Breast epithelium (tissue), 4 donors: ENCODE measurements around the gene NME7. TPM values are rescaled to one million over a fixed set of nuclear protein-coding genes. Genes with fewer than 3 reads are reported as not detected.

Source experiments
- DNase-seq, 2 donors: peaks; one replicate each; pipeline ENCODE4 v3.0.0-alpha.2; 2019; ENCODE audit warnings: low spot score in 2 of 2
- H3K27ac ChIP-seq, 2 donors: fragments of 200-600 bp; sonication (generic) in 1 of 2; one replicate each; pipeline ENCODE4 v1.5.1; 2016 to 2019; ENCODE audit warnings: mild to moderate bottlenecking in 1 of 2
- H3K27me3 ChIP-seq, 2 donors: fragments of 200-600 bp; sonication (generic) in 1 of 2; one replicate each; pipeline versions ENCODE4 v1.5.1 to v1.6.0; 2017 to 2019; ENCODE audit warnings: control low read depth in 1 of 2, mild to moderate bottlenecking in 1 of 2
- H3K36me3 ChIP-seq: fragments of 200-600 bp; one replicate; pipeline ENCODE4 v1.5.1; 2019
- H3K4me1 ChIP-seq, 2 donors: fragments of 200-600 bp; sonication (generic); one replicate each; pipeline ENCODE4 v1.5.1; 2016 to 2019; ENCODE audit warnings: control low read depth in 1 of 2
- H3K4me3 ChIP-seq, 3 donors: fragments of 200-600 bp; sonication (generic); 1 replicate in 2 of 3; 2 replicates in 1 of 3; pipeline ENCODE4 v1.5.1; 2016 to 2019; ENCODE audit warnings: mild to moderate bottlenecking in 3 of 3, moderate library complexity in 2 of 3
- H3K9me3 ChIP-seq, 2 donors: fragments of 200-600 bp; sonication (generic) in 1 of 2; one replicate each; pipeline ENCODE4 v1.5.1; 2016 to 2019; ENCODE audit warnings: control low read depth in 1 of 2
- POLR2A ChIP-seq: fragments of 450-650 bp; IDR thresholded peaks from one replicate; pipeline ENCODE4 v1.6.1; 2016; ENCODE audit warnings: antibody characterized with exemption, mild to moderate bottlenecking, moderate library complexity
- POLR2AphosphoS5 ChIP-seq, 3 donors: sonication (generic); formaldehyde crosslinking; IDR thresholded peaks; one replicate each; pipeline ENCODE4 v1.6.1; 2017; ENCODE audit warnings: antibody characterized with exemption in 3 of 3
- intact Hi-C: fragments of 100-400 bp; cut with DNase I; formaldehyde crosslinking; loops from one replicate; pipeline ENCODE4 v1.15.1; 2023; ENCODE audit warnings: low total_unique reads
- total RNA-seq, 3 donors: library from RNA; depleted of rRNA; stranded (reverse); fragments of >200 nt; gene quantifications; one replicate each; pipeline ENCODE4 v1.1.0, GENCODE V29; 2016
- TF ChIP-seq, protein P1 (sequence below), 3 donors: fragments of 450-650 bp; IDR thresholded peaks; one replicate each; pipeline ENCODE4 v1.5.1; 2016 to 2017; ENCODE audit warnings: antibody characterized with exemption in 3 of 3, mild to moderate bottlenecking in 3 of 3, moderate library complexity in 3 of 3

The NME7 gene
- total RNA-seq, 3 donors from 2014 or later, result 13.0 to 22.8 (median 16.7) TPM

DNA sequence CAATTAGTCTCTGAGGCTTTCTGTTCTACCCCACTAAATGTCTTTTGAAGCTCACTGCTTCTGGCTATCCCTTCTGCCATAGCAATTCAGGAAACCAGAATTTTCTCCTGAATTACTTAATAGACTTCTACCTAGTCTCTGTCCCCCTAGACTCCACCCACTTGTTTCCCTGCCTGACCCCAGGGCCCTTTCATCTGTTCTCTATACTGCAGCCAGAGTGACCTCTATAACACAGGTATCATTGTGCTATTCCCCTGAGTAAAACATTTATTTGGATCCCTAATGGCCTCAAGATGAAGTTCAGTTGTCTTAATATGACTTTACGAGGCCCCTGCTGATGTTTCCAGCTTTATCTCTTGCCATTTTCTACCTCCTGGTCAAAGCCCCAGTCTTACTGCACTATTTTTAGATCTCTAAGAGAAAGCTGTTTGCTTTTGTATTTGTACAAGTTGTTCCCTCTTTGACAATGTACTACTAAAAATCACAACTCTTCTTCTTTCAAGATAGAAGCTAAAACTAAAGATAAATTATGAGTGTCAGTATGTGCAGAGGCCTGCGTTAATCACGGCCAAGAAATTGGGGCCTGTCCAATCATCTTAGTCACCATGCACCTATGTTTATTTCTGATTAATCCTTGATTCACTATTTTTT, 206.6 kb downstream of the NME7 start:
- H3K4me1 ChIP-seq, result no peaks in the 10 kb centered on the region
- H3K9me3 ChIP-seq, result no peaks in the 10 kb centered on the region
- no peak overlapping the region for H3K27ac ChIP-seq
- intact Hi-C loops, result no loop called here
- DNase-seq, result no peak
- TF ChIP-seq POLR2AphosphoS5 (IDR thresholded peaks at IDR 0.05), result no peak
- TF ChIP-seq POLR2A, result no peak
- TF ChIP-seq, protein P1, sequence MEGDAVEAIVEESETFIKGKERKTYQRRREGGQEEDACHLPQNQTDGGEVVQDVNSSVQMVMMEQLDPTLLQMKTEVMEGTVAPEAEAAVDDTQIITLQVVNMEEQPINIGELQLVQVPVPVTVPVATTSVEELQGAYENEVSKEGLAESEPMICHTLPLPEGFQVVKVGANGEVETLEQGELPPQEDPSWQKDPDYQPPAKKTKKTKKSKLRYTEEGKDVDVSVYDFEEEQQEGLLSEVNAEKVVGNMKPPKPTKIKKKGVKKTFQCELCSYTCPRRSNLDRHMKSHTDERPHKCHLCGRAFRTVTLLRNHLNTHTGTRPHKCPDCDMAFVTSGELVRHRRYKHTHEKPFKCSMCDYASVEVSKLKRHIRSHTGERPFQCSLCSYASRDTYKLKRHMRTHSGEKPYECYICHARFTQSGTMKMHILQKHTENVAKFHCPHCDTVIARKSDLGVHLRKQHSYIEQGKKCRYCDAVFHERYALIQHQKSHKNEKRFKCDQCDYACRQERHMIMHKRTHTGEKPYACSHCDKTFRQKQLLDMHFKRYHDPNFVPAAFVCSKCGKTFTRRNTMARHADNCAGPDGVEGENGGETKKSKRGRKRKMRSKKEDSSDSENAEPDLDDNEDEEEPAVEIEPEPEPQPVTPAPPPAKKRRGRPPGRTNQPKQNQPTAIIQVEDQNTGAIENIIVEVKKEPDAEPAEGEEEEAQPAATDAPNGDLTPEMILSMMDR (IDR thresholded peaks at IDR 0.05), result no peak
- no peaks in the 10 kb centered on the region for H3K27me3 ChIP-seq
- H3K4me3 ChIP-seq, result no peak overlapping the region
- H3K36me3 ChIP-seq, result no peaks in the 10 kb centered on the region

- Histone ChIP-seq H3K4me3 (no peak overlapping the region), H3K36me3 (no peaks in the 10 kb centered on the region), H3K27ac (no peak overlapping the region), H3K9me3 (no peaks in the 10 kb centered on the region), H3K27me3 (no peaks in the 10 kb centered on the region), H3K4me1 (no peaks in the 10 kb centered on the region)
- DNase-seq, result no peak
- intact Hi-C loops, result no loop called here
- no peak for TF ChIP-seq POLR2AphosphoS5 (IDR thresholded peaks at IDR 0.05)
- no peak for TF ChIP-seq POLR2A
- TF ChIP-seq, protein P1 (IDR thresholded peaks at IDR 0.05), result no peak
These were observed 211.0 kb downstream of the NME7 start for GRCh38 chr1:169156580-169156979.

DNA sequence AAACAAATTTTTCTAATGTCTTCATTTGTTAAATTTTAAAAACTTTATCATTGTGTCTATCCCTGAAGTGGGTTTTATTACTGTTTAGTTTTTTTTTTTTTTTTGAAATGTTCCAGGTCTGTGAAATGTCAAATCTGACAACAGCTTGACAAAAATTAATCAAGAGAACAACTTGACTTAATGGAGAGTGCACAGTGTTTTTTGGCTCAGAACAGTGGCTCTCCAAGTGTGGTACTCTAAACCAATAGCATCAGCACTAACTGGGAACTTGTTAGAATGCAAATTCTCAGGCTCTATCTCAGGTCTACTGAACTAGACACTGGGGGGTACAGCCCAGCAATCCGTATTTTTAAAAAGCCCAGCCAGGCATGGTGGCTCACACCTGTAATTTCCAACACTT, 211.9 kb downstream of the NME7 start:
- Histone ChIP-seq H3K27me3 (no peaks in the 10 kb centered on the region), H3K36me3 (no peaks in the 10 kb centered on the region), H3K4me1 (no peaks in the 10 kb centered on the region), H3K4me3 (no peak overlapping the region), H3K27ac (no peak overlapping the region), H3K9me3 (no peaks in the 10 kb centered on the region)
- intact Hi-C loops, result no loop called here
- TF ChIP-seq POLR2AphosphoS5 (IDR thresholded peaks at IDR 0.05), result no peak
- TF ChIP-seq, protein P1 (IDR thresholded peaks at IDR 0.05), result no peak
- DNase-seq, result no peak

- intact Hi-C loops, result no loop called here
- H3K27ac ChIP-seq, result no peak overlapping the region
- H3K9me3 ChIP-seq, result no peaks in the 10 kb centered on the region
- no peak for DNase-seq
- TF ChIP-seq POLR2AphosphoS5 (IDR thresholded peaks at IDR 0.05) (no peak), POLR2A (no peak)
- TF ChIP-seq, protein P1 (IDR thresholded peaks at IDR 0.05), result no peak
- H3K27me3 ChIP-seq, result no peaks in the 10 kb centered on the region
- H3K4me3 ChIP-seq, result no peak overlapping the region
- H3K4me1 ChIP-seq, result no peaks in the 10 kb centered on the region
- no peaks in the 10 kb centered on the region for H3K36me3 ChIP-seq
These were observed 216.2 kb downstream of the NME7 start for GRCh38 chr1:169151338-169151837.

GRCh38 chr1:169150641-169151337, 216.8 kb downstream of the NME7 start:
- Histone ChIP-seq H3K27me3 (no peaks in the 10 kb centered on the region), H3K9me3 (no peaks in the 10 kb centered on the region), H3K27ac (no peak overlapping the region), H3K4me1 (no peaks in the 10 kb centered on the region), H3K36me3 (no peaks in the 10 kb centered on the region), H3K4me3 (no peak overlapping the region)
- intact Hi-C loops, result no loop called here
- no peak for TF ChIP-seq POLR2A
- TF ChIP-seq, protein P1 (IDR thresholded peaks at IDR 0.05), result no peak
- TF ChIP-seq POLR2AphosphoS5 (IDR thresholded peaks at IDR 0.05), result no peak
- DNase-seq, result no peak
